HFF-Myc (cell line): ENCODE data around the gene UCK1.

Experiments
- DNase-seq: peaks from one replicate; pipeline ENCODE4 v3.0.0-alpha.2; 2011; ENCODE audit warnings: low read depth; ENCODE audit errors: extremely low read depth
- H3K4me3 ChIP-seq: replicated peaks from 2 replicates; pipeline ENCODE4 v1.5.1; 2011; ENCODE audit warnings: low read depth, mild to moderate bottlenecking, control low read depth, low read length
- CTCF ChIP-seq: IDR thresholded peaks from 2 replicates; pipeline ENCODE4 v1.5.1; 2012; ENCODE audit warnings: mild to moderate bottlenecking, low read depth, low read length, control low read depth; ENCODE audit errors: missing control alignments

UCK1 gene

GRCh38 chr9:131546336-131547084, 15.4 kb upstream of the UCK1 start:
- peak overlapping the region; percentile 8; the same call in 1 of the 2 replicates for H3K4me3 ChIP-seq
- TF ChIP-seq CTCF = no peak
- DNase-seq = no peak

- no peak for DNase-seq
- H3K4me3 ChIP-seq = no peak overlapping the region
- TF ChIP-seq CTCF = no peak
Observed at GRCh38 chr9:131545786-131546335, 14.8 kb upstream of the UCK1 start.

- no peak for TF ChIP-seq CTCF
- H3K4me3 ChIP-seq = no peak within 1 kb of the TSS
- no peak for DNase-seq
Observed at GRCh38 chr9:131545003-131545785, 14.1 kb upstream of the UCK1 start, which contains the start of gene PRRT1B. Gene PRRT1B, plus strand, starts transcription at chr9:131545523. Its CDS starts 93 bp downstream, at chr9:131545616.

GRCh38 chr9:131543141-131543540, 12.1 kb upstream of the UCK1 start:
- H3K4me3 ChIP-seq = no peak overlapping the region
- DNase-seq = no peak

GRCh38 chr9:131539223-131539923, 8.3 kb upstream of the UCK1 start:
- H3K4me3 ChIP-seq = no peak overlapping the region
- no peak for TF ChIP-seq CTCF
- DNase-seq = no peak

More at GRCh38 chr9:131543141-131543540, 12.1 kb upstream of the UCK1 start:
- TF ChIP-seq CTCF = no peak

GRCh38 chr9:131537946-131538345, 6.9 kb upstream of the UCK1 start:
- TF ChIP-seq CTCF = no peak
- DNase-seq = no peak
- no peak overlapping the region for H3K4me3 ChIP-seq
